VCaP (cell line): ENCODE data around the gene KCNC3.

Source experiments
- H3K27ac ChIP-seq: fragments of 450-650 bp; 2 replicates; pipeline ENCODE4 v1.5.1; 2017
- TF ChIP-seq, protein P1 (sequence below): fragments of 450-650 bp; conservative IDR thresholded peaks from 2 replicates; pipeline ENCODE4 v1.5.1; 2017; ENCODE audit warnings: mild to moderate bottlenecking, moderate library complexity

The KCNC3 gene

GRCh38 chr19:50317115-50317514, 12.1 kb downstream of the KCNC3 start:
- H3K27ac ChIP-seq = no peak overlapping the region
- TF ChIP-seq, protein P1, sequence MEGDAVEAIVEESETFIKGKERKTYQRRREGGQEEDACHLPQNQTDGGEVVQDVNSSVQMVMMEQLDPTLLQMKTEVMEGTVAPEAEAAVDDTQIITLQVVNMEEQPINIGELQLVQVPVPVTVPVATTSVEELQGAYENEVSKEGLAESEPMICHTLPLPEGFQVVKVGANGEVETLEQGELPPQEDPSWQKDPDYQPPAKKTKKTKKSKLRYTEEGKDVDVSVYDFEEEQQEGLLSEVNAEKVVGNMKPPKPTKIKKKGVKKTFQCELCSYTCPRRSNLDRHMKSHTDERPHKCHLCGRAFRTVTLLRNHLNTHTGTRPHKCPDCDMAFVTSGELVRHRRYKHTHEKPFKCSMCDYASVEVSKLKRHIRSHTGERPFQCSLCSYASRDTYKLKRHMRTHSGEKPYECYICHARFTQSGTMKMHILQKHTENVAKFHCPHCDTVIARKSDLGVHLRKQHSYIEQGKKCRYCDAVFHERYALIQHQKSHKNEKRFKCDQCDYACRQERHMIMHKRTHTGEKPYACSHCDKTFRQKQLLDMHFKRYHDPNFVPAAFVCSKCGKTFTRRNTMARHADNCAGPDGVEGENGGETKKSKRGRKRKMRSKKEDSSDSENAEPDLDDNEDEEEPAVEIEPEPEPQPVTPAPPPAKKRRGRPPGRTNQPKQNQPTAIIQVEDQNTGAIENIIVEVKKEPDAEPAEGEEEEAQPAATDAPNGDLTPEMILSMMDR = no peak

- TF ChIP-seq, protein P1 = 0 out of 2 replicates have a peak, but pooled peaks have one; percentile 12
- H3K27ac ChIP-seq = no peak overlapping the region
These were observed 13.3 kb downstream of the KCNC3 start for GRCh38 chr19:50315773-50316448.

DNA sequence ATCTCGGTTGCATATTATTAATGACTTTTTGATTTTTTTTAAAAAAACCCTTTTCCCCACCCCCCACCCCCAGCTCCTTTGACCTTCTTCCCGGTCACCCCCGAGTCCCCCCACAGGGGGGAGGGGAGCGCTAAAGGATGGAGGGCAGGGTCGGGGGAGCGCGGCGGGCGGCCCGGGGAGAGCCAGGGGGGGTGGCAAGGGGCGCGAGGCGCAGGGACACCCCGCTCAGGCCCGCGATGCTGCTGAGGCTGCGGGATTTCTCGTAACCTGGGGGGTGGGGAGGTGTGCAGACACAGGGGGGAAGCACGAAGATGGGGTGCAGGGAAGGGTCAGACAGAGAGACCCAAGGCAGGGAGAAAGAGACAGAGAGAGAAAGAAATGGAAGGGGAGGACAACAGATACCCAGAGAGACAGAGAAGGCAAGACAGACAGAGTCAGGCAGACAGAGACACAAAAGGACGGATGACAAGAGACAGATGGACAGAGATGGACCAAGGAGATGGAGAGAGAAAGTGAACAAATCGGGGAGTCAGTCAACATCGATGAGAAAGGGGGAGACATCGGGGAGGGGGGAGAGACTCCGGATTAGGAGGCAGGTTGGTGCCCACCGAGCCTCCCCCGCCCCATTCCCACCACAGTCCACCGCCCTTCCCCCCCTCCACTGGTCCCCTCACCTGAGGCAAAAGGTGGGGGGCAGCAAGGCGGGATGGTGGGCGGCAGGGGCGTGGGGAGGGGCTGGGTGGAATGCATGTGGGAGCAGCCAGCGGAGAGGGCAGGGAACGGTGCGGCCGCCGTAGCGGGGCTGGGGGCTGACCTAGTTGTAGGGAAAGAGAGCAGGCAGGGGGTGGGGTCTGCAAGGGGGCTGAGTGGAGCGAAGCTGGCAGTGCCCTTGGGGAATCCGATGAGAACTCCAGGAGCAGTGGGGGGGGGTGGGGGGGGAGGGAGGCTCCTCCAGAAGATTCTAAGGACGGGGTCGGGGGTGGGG, 14.2 kb downstream of the KCNC3 start:
- TF ChIP-seq, protein P1 = no peak
- no peak overlapping the region for H3K27ac ChIP-seq

- no peak overlapping the region for H3K27ac ChIP-seq
- TF ChIP-seq, protein P1 = 0 out of 2 replicates have a peak, but pooled peaks have one; percentile 9
These were observed 15.2 kb downstream of the KCNC3 start for GRCh38 chr19:50313812-50314536.

DNA sequence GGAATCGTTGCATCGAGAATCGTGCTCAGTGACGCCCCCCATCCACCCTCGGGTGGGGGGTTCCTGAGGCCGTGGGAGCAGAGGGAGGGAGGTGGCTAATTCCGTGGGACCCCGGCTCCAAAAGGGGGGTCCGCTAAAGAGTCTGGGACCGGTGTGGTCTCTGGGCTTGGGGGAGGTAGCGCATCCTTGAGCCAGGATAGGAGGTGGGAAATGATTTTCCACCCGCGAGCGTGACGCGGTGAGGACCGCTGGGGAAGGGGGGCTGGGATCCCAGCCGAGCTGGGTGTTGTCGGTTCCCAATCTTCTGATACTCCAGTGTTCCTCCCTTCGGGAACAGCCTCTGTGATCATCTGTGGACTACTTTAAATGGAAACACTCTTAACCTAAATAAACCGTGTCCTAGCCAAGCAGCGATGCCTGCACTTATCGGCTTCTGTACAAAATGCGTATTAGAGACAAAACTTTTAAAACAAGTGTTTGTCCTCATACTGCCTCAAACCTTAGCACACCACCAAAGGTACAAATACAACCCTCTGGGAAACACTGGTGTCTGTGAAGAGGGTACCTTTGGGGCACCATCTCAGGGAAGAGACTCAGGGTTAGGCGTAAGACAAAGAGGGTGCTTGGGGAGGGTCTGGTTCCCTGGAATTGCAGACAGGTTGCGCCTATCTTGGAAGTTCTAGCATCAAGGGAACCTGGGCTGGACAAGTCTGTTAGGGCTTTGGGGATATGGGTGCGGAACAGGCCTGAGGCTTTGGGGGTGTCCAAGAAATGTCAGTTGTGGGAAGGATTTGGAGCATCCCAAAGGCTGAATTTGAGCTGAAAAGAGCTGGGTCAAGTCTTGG, 16.0 kb downstream of the KCNC3 start:
- no peak overlapping the region for H3K27ac ChIP-seq
- TF ChIP-seq, protein P1 = no peak

DNA sequence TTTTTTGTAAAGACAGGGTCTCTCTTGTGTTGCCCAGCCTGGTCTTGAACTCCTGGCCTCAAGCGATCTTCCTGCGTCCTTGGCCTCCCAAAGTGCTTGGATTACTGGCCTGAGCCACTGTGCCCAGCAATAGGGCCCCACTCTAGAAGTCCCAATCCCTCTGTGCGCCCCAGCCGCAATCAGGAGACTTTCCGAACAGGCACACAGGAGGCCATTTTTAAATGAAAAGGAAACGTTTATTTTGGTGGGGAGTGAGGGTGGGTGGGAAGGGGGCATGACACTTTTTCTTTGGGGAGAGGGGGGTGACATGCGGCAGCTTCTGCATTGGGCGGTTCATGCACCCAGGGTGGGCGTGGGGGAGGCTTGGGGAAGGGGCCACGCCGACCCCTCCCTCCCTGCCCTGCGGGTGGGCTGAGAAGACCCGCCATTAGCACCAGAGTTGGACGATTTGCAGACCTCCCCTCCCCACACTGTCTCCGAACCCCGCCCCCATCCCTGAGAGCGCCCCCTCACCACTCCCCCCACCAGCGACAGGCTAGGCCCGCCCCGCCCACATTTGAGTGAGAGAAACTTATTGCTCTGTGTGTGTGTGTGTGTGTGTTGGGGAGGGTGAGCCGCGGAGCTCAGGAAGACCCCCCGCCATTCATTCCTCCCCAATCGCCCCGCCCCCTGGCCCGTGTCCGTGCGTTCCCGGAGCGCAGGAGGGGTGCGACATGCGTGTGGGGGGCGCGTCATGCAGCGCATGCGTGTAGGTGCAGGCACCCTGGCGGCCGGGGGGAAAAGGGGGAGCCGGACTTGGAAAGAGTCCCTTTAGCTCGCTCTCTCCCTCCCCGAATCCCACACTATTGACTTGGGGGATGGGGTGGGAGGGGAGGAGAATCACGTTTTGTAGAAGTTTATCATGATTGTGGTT, 17.2 kb downstream of the KCNC3 start:
- TF ChIP-seq, protein P1 = no peak
- no peak overlapping the region for H3K27ac ChIP-seq
